Fibroblast of lung (primary cell): ENCODE data around the gene KRT84. TPM values are rescaled to one million over a fixed set of nuclear protein-coding genes. Genes with fewer than 3 reads are reported as not detected.
A peak's percentile ranks its signal among the peaks of the same experiment; 100 is the strongest.

Source experiments
- DNase-seq, 2 donors: peaks; one replicate each; pipeline versions ENCODE4 v3.0.0 to v3.0.0-alpha.2; 2010; ENCODE audit warnings: low read depth in 2 of 2
- H2AFZ ChIP-seq: 2 replicates; pipeline ENCODE4 v1.5.1; 2012; ENCODE audit warnings: low read length, control low read depth, inconsistent platforms
- H3K27ac ChIP-seq: 2 replicates; pipeline ENCODE4 v1.5.1; 2011; ENCODE audit warnings: low read length, control low read depth; ENCODE audit not compliant: insufficient read depth
- H3K27me3 ChIP-seq: 2 replicates; pipeline ENCODE4 v1.5.1; 2011; ENCODE audit warnings: mild to moderate bottlenecking, low read length; ENCODE audit not compliant: control insufficient read depth, insufficient read depth
- H3K36me3 ChIP-seq: 2 replicates; pipeline ENCODE4 v1.5.1; 2011; ENCODE audit warnings: low read length; ENCODE audit not compliant: control insufficient read depth, insufficient read depth
- H3K4me1 ChIP-seq: 2 replicates; pipeline ENCODE4 v1.5.1; 2011; ENCODE audit warnings: low read length; ENCODE audit not compliant: control insufficient read depth, insufficient read depth; ENCODE audit errors: extremely low read depth
- H3K4me2 ChIP-seq: 2 replicates; pipeline ENCODE4 v1.5.1; 2011; ENCODE audit warnings: low read length, control low read depth; ENCODE audit not compliant: insufficient read depth; ENCODE audit errors: extremely low read depth
- H3K4me3 ChIP-seq, 4 experiments: fragments of 200-600 bp in 1 of 4; sonication (generic) in 1 of 4; replicated peaks in 1 of 4; 2 replicates each; pipeline ENCODE4 v1.5.1; 2011 to 2016; ENCODE audit warnings: low read length in 4 of 4, low read depth in 3 of 4, mild to moderate bottlenecking in 3 of 4, control low read depth in 2 of 4, inconsistent platforms in 1 of 4, mixed read lengths in 1 of 4; ENCODE audit not compliant: insufficient read depth in 1 of 4; ENCODE audit errors: control extremely low read depth in 1 of 4
- H3K79me2 ChIP-seq: 2 replicates; pipeline ENCODE4 v1.5.1; 2012; ENCODE audit warnings: mild to moderate bottlenecking, low read length, inconsistent platforms; ENCODE audit not compliant: control insufficient read depth, insufficient read depth
- H3K9ac ChIP-seq: 2 replicates; pipeline ENCODE4 v1.5.1; 2011; ENCODE audit warnings: mild to moderate bottlenecking, low read length, control low read depth; ENCODE audit not compliant: insufficient read depth
- H3K9me3 ChIP-seq: 2 replicates; pipeline ENCODE4 v1.5.1; 2012; ENCODE audit warnings: low read depth, low read length; ENCODE audit not compliant: control insufficient read depth, insufficient read depth
- H4K20me1 ChIP-seq: 2 replicates; pipeline ENCODE4 v1.5.1; 2011; ENCODE audit warnings: low read length; ENCODE audit not compliant: control insufficient read depth, insufficient read depth; ENCODE audit errors: extremely low read depth
- EZH2 ChIP-seq: IDR thresholded peaks from 2 replicates; pipeline ENCODE4 v1.5.1; 2012; ENCODE audit warnings: low read length, control low read depth, mild to moderate bottlenecking; ENCODE audit errors: missing control alignments
- polyA plus RNA-seq, 2 donors: library from polyadenylated mRNA; depleted of rRNA in 1 of 2; stranded (reverse) in 1 of 2; unstranded in 1 of 2; fragments of >200 nt; gene quantifications; 2 replicates each; pipeline ENCODE4 v1.2.1, GENCODE V29; 2011 to 2012; ENCODE audit warnings: missing spikeins in 1 of 2
- total RNA-seq: library from RNA; depleted of rRNA; stranded (reverse); fragments of >200 nt; gene quantifications from 2 replicates; pipeline ENCODE4 v1.2.1, GENCODE V29; 2014
- TF ChIP-seq, protein P1 (sequence below), 2 donors: IDR thresholded peaks in 1 of 2; conservative IDR thresholded peaks in 1 of 2; 1 replicate in 1 of 2; 2 replicates in 1 of 2; pipeline ENCODE4 v1.5.1; 2011 to 2012; ENCODE audit warnings: low read length in 2 of 2, control low read depth in 1 of 2, inconsistent platforms in 1 of 2, low read depth in 1 of 2, mild to moderate bottlenecking in 1 of 2

KRT84 gene
- total and polyA plus RNA-seq, 2 donors (not counting 1 experiment from before 2014, with no cell fraction given): not detected

DNA sequence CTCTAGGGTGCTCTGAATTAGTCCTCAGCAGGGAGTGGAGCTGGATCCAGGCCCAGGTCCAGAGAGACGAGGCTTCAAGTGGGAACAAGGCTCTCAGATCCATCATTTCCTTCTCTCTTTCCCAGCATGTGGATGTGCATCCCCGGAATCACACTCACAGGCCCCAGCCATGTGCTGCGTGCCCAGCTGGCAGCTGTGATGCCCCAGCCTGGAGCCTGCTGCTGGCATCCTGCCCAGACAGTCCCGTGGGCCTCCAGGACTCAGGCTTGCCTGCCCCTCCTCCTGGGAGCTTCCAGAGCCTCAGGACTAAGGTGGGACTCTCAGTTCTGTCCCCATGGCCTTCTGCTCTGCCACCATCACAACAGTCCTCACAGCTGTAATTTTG is 6.2 kb upstream of the KRT84 start:
- Histone ChIP-seq H3K79me2 (no peaks in the 10 kb centered on the region), H3K9ac (no peak overlapping the region), H3K4me2 (no peak overlapping the region), H4K20me1 (no peaks in the 10 kb centered on the region), H3K36me3 (no peaks in the 10 kb centered on the region), H3K27ac (no peak overlapping the region), H2AFZ (no peak overlapping the region), H3K9me3 (no peaks in the 10 kb centered on the region), H3K4me1 (no peaks in the 10 kb centered on the region), H3K4me3 (no peak overlapping the region), H3K27me3 (peaks cover 9% of the 10 kb centered on the region)
- DNase-seq: peak in 1 of 2 donors; percentile 24
- TF ChIP-seq, protein P1, sequence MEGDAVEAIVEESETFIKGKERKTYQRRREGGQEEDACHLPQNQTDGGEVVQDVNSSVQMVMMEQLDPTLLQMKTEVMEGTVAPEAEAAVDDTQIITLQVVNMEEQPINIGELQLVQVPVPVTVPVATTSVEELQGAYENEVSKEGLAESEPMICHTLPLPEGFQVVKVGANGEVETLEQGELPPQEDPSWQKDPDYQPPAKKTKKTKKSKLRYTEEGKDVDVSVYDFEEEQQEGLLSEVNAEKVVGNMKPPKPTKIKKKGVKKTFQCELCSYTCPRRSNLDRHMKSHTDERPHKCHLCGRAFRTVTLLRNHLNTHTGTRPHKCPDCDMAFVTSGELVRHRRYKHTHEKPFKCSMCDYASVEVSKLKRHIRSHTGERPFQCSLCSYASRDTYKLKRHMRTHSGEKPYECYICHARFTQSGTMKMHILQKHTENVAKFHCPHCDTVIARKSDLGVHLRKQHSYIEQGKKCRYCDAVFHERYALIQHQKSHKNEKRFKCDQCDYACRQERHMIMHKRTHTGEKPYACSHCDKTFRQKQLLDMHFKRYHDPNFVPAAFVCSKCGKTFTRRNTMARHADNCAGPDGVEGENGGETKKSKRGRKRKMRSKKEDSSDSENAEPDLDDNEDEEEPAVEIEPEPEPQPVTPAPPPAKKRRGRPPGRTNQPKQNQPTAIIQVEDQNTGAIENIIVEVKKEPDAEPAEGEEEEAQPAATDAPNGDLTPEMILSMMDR (conservative IDR thresholded peaks at IDR 0.05 in 1 of 2, IDR thresholded peaks at IDR 0.05 in 1 of 2; ENCODE audit: low read depth in 1 of 2, low read length in 2 of 2): no peak
- no peak for TF ChIP-seq EZH2

- no peak for DNase-seq
- Histone ChIP-seq H2AFZ (no peak overlapping the region), H3K4me2 (no peak overlapping the region)
Measured at GRCh38 chr12:52390739-52391617, 5.5 kb upstream of the KRT84 start.

More at GRCh38 chr12:52390739-52391617, 5.5 kb upstream of the KRT84 start:
- H3K4me3 ChIP-seq: no peak overlapping the region
- no peaks in the 10 kb centered on the region for H3K36me3 ChIP-seq
- TF ChIP-seq, protein P1 (conservative IDR thresholded peaks at IDR 0.05 in 1 of 2, IDR thresholded peaks at IDR 0.05 in 1 of 2; ENCODE audit: low read depth in 1 of 2, low read length in 2 of 2): peak; percentile 45 to 54
- TF ChIP-seq EZH2: no peak
- H3K9me3 ChIP-seq: no peaks in the 10 kb centered on the region
- peaks cover 9% of the 10 kb centered on the region for H3K27me3 ChIP-seq
- H3K4me1 ChIP-seq: no peaks in the 10 kb centered on the region
- no peaks in the 10 kb centered on the region for H4K20me1 ChIP-seq
- H3K9ac ChIP-seq: no peak overlapping the region
- H3K27ac ChIP-seq: no peak overlapping the region
- no peaks in the 10 kb centered on the region for H3K79me2 ChIP-seq
